HG03039 (cell line): Measurements from ENCODE around the gene LCOR.
"Not testable (repeated sequence)": the region's sequence is repeated elsewhere in the genome, so short reads cannot be mapped to it uniquely, and the experiment has no call there.

ENCODE experiments used
- ATAC-seq: cut with Tn5 transposase; IDR thresholded peaks from one replicate; pipeline ENCODE4 v1.9.1; 2021; ENCODE audit warnings: mild to moderate bottlenecking, moderate library complexity; ENCODE audit not compliant: unreplicated experiment

LCOR gene

GRCh38 chr10:96924861-96925260, 92.8 kb downstream of the LCOR start:
- no peak for ATAC-seq

- no peak for ATAC-seq
Measured at GRCh38 chr10:96930469-96930868, 98.4 kb downstream of the LCOR start.

GRCh38 chr10:96935148-96935547, 103.0 kb downstream of the LCOR start:
- no peak for ATAC-seq

- ATAC-seq = no peak
Measured at GRCh38 chr10:96935810-96936209, 103.7 kb downstream of the LCOR start.

GRCh38 chr10:96943161-96943560, 111.1 kb downstream of the LCOR start:
- ATAC-seq = not testable (repeated sequence)

- ATAC-seq = no peak
Measured at GRCh38 chr10:96947036-96947435, 114.9 kb downstream of the LCOR start.

- ATAC-seq = no peak
Measured at GRCh38 chr10:96949039-96949683, 117.1 kb downstream of the LCOR start.

GRCh38 chr10:96951954-96952353, 119.9 kb downstream of the LCOR start:
- ATAC-seq = no peak

GRCh38 chr10:96955794-96956193, 123.7 kb downstream of the LCOR start:
- no peak for ATAC-seq

- no peak for ATAC-seq
Measured at GRCh38 chr10:96958071-96958470, 126.0 kb downstream of the LCOR start.

GRCh38 chr10:96959733-96960132, 127.6 kb downstream of the LCOR start:
- ATAC-seq = no peak

GRCh38 chr10:96960872-96961271, 128.8 kb downstream of the LCOR start:
- ATAC-seq = no peak

- no peak for ATAC-seq
Measured at GRCh38 chr10:96964131-96964530, 132.0 kb downstream of the LCOR start.

GRCh38 chr10:96967847-96968246, 135.7 kb downstream of the LCOR start:
- no peak for ATAC-seq

- ATAC-seq = no peak
Measured at GRCh38 chr10:96968682-96969423, 136.8 kb downstream of the LCOR start.

GRCh38 chr10:96971324-96971723, 139.2 kb downstream of the LCOR start:
- no peak for ATAC-seq

GRCh38 chr10:96972264-96972663, 140.2 kb downstream of the LCOR start:
- no peak for ATAC-seq

- ATAC-seq = no peak
Measured at GRCh38 chr10:96973809-96974747, 142.0 kb downstream of the LCOR start.

- ATAC-seq = no peak
Measured at GRCh38 chr10:96975136-96975535, 143.0 kb downstream of the LCOR start.

- ATAC-seq = peak; percentile 80
Measured at GRCh38 chr10:96978621-96979154, 146.6 kb downstream of the LCOR start.
